HepG2 (cell line): ENCODE data around the gene NOL12. TPM values are rescaled to one million over a fixed set of nuclear protein-coding genes. Genes with fewer than 3 reads are reported as not detected.
A peak's percentile ranks its signal among the peaks of the same experiment; 100 is the strongest.

Experiments used
- ARID4A ChIP-seq: sonication (generic); formaldehyde crosslinking; IDR thresholded peaks from 2 replicates; pipeline ENCODE4 v1.5.0; 2020; ENCODE audit warnings: mild to moderate bottlenecking, missing genetic modification reagents, borderline replicate concordance
- CAMTA2 ChIP-seq: sonication (generic); formaldehyde crosslinking; IDR thresholded peaks from 2 replicates; pipeline ENCODE4 v1.4.0; 2020; ENCODE audit warnings: mild to moderate bottlenecking, missing genetic modification reagents, borderline replicate concordance
- FLYWCH1 ChIP-seq: sonication (generic); formaldehyde crosslinking; IDR thresholded peaks from 2 replicates; pipeline ENCODE4 v1.8.1; 2023; ENCODE audit warnings: mild to moderate bottlenecking, missing genetic modification reagents
- HMGA1 ChIP-seq: sonication (generic); formaldehyde crosslinking; conservative IDR thresholded peaks from 2 replicates; pipeline ENCODE4 v1.4.0; 2020; ENCODE audit warnings: missing genetic modification reagents
- JDP2 ChIP-seq: sonication (generic); formaldehyde crosslinking; IDR thresholded peaks from 2 replicates; pipeline ENCODE4 v1.8.1; 2022; ENCODE audit warnings: missing genetic modification reagents, borderline replicate concordance
- KLF6 ChIP-seq: IDR thresholded peaks from 2 replicates; pipeline ENCODE4 v1.8.0; 2016; ENCODE audit warnings: missing biosample characterization, missing genetic modification reagents
- KLF9 ChIP-seq: IDR thresholded peaks from 2 replicates; pipeline ENCODE4 v1.6.1; 2016; ENCODE audit warnings: low read depth
- KMT2A ChIP-seq: sonication (generic); formaldehyde crosslinking; IDR thresholded peaks from 2 replicates; pipeline ENCODE4 v1.4.0; 2020; ENCODE audit warnings: missing genetic modification reagents
- MTF2 ChIP-seq: sonication (generic); formaldehyde crosslinking; IDR thresholded peaks from 2 replicates; pipeline ENCODE4 v1.5.0; 2020; ENCODE audit warnings: missing genetic modification reagents, borderline replicate concordance
- SIN3A ChIP-seq: IDR thresholded peaks from 2 replicates; pipeline ENCODE4 v1.6.1; 2011; ENCODE audit warnings: low read depth, mild to moderate bottlenecking, control low read depth, low read length, borderline replicate concordance
- SRY ChIP-seq: sonication (generic); formaldehyde crosslinking; IDR thresholded peaks from 2 replicates; pipeline ENCODE4 v1.8.0; 2022; ENCODE audit warnings: mild to moderate bottlenecking, missing genetic modification reagents
- SSRP1 ChIP-seq: IDR thresholded peaks from 2 replicates; pipeline ENCODE4 v1.6.1; 2016; ENCODE audit warnings: control low read depth
- ZBTB44 ChIP-seq: sonication (generic); formaldehyde crosslinking; IDR thresholded peaks from 2 replicates; pipeline ENCODE4 v1.4.0; 2020; ENCODE audit warnings: missing genetic modification reagents
- ZMYM3 ChIP-seq: sonication (generic); formaldehyde crosslinking; IDR thresholded peaks from 2 replicates; pipeline ENCODE4 v1.5.1; 2020; ENCODE audit warnings: mild to moderate bottlenecking, missing genetic modification reagents
- ZNF24 ChIP-seq: fragments of 450-650 bp; IDR thresholded peaks from 2 replicates; pipeline ENCODE4 v1.6.1; 2017; ENCODE audit warnings: antibody characterized with exemption, mild to moderate bottlenecking
- ZNF747 ChIP-seq: sonication (generic); formaldehyde crosslinking; IDR thresholded peaks from 2 replicates; pipeline ENCODE4 v1.8.1; 2023; ENCODE audit warnings: missing genetic modification reagents, mild to moderate bottlenecking, borderline replicate concordance
- polyA plus RNA-seq, 8 experiments: library from polyadenylated mRNA; depleted of rRNA in 3 of 8; stranded (reverse) in 7 of 8; unstranded in 1 of 8; fragments of >200 nt; fragmentation: Illumina TruSeq in 4 of 8; extraction: Trizol in 4 of 8; gene quantifications; 2 replicates each; pipeline versions ENCODE4 v1.2.1 to v1.2.3, GENCODE V29; 2011 to 2016; ENCODE audit warnings: low read depth in 4 of 8, missing spikeins in 1 of 8, mixed read lengths in 1 of 8; ENCODE audit not compliant: insufficient read depth in 1 of 8
- total RNA-seq, 5 experiments: library from RNA; depleted of rRNA; stranded (reverse); fragments of >200 nt; fragmentation: Illumina TruSeq; extraction: Trizol; gene quantifications; 2 replicates each; pipeline ENCODE4 v1.2.3, GENCODE V29; 2016; ENCODE audit warnings: low read depth in 1 of 5
- TF ChIP-seq, protein P1 (sequence below): sonication (generic); formaldehyde crosslinking; IDR thresholded peaks from 2 replicates; pipeline ENCODE4 v1.8.0; 2022; ENCODE audit warnings: mild to moderate bottlenecking, missing genetic modification reagents, moderate library complexity
- TF ChIP-seq, protein P2 (sequence below): IDR thresholded peaks from 2 replicates; pipeline ENCODE4 v1.6.1; 2016; ENCODE audit warnings: missing biosample characterization, missing genetic modification reagents, low read depth

NOL12 gene
- total and polyA plus RNA-seq, 2 of the 13 experiments (the other 11 are each of a cell fraction or from before 2014, with no cell fraction given) = 14.3 to 31.4 TPM

- TF ChIP-seq ZBTB44 (CRISPR knock-in tag) = peak; percentile 56; the same call in 1 of the 2 replicates
- TF ChIP-seq KLF9 = 0 out of 2 replicates have a peak, but pooled peaks have one; percentile 49
- TF ChIP-seq KLF6 (CRISPR knock-in tag) = no peak
- TF ChIP-seq HMGA1 (CRISPR knock-in tag) = no peak
- peak; percentile 87; the same call in 1 of the 2 replicates for TF ChIP-seq ZMYM3 (CRISPR knock-in tag)
- TF ChIP-seq JDP2 (CRISPR knock-in tag) = no peak
- TF ChIP-seq ZNF747 (CRISPR knock-in tag) = peak; percentile 86
- TF ChIP-seq MTF2 (CRISPR knock-in tag) = 0 out of 2 replicates have a peak, but pooled peaks have one; percentile 44
- TF ChIP-seq SRY (CRISPR knock-in tag) = peak; percentile 32; the same call in 1 of the 2 replicates
- TF ChIP-seq ARID4A (CRISPR knock-in tag) = peak; percentile 98
- TF ChIP-seq SSRP1 (CRISPR knock-in tag) = peak; percentile 62; the same call in 1 of the 2 replicates
- TF ChIP-seq, protein P1, sequence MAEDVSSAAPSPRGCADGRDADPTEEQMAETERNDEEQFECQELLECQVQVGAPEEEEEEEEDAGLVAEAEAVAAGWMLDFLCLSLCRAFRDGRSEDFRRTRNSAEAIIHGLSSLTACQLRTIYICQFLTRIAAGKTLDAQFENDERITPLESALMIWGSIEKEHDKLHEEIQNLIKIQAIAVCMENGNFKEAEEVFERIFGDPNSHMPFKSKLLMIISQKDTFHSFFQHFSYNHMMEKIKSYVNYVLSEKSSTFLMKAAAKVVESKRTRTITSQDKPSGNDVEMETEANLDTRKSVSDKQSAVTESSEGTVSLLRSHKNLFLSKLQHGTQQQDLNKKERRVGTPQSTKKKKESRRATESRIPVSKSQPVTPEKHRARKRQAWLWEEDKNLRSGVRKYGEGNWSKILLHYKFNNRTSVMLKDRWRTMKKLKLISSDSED = no peak
- peak; percentile 90 for TF ChIP-seq SIN3A
- no peak for TF ChIP-seq FLYWCH1 (CRISPR knock-in tag)
- TF ChIP-seq CAMTA2 (CRISPR knock-in tag) = no peak; the same call in 1 of the 2 replicates
- peak; percentile 75 for TF ChIP-seq KMT2A
- TF ChIP-seq, protein P2, sequence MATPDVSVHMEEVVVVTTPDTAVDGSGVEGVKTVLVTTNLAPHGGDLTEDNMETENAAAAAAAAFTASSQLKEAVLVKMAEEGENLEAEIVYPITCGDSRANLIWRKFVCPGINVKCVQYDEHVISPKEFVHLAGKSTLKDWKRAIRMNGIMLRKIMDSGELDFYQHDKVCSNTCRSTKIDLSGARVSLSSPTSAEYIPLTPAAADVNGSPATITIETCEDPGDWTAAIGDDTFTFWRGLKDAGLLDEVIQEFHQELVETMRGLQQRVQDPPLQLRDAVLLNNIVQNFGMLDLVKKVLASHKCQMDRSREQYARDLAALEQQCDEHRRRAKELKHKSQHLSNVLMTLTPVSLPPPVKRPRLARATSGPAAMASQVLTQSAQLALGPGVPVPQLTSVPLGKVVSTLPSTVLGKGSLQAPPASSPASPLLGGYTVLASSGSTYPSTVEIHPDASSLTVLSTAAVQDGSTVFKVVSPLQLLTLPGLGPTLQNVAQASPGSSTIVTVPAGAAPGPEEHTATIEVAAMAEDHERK (CRISPR knock-in tag) = no peak
- TF ChIP-seq ZNF24 = peak; percentile 58; the same call in 1 of the 2 replicates
Measured at GRCh38 chr22:37686002-37686982, at the start of gene NOL12 (continued).
